ENCODE measurements around the gene TACC3.

GRCh38 chr4:1721666-1722550, 587 bp downstream of the TACC3 start:
- TF ChIP-seq, protein P1, sequence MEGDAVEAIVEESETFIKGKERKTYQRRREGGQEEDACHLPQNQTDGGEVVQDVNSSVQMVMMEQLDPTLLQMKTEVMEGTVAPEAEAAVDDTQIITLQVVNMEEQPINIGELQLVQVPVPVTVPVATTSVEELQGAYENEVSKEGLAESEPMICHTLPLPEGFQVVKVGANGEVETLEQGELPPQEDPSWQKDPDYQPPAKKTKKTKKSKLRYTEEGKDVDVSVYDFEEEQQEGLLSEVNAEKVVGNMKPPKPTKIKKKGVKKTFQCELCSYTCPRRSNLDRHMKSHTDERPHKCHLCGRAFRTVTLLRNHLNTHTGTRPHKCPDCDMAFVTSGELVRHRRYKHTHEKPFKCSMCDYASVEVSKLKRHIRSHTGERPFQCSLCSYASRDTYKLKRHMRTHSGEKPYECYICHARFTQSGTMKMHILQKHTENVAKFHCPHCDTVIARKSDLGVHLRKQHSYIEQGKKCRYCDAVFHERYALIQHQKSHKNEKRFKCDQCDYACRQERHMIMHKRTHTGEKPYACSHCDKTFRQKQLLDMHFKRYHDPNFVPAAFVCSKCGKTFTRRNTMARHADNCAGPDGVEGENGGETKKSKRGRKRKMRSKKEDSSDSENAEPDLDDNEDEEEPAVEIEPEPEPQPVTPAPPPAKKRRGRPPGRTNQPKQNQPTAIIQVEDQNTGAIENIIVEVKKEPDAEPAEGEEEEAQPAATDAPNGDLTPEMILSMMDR (IDR thresholded peaks at IDR 0.05) = no peak
- no peak for TF ChIP-seq POLR2A (IDR thresholded peaks at IDR 0.05)
- no peak for TF ChIP-seq EP300 (IDR thresholded peaks at IDR 0.05)
